Measurements from ENCODE around the gene PGRMC2. TPM values are rescaled to one million over a fixed set of nuclear protein-coding genes. Genes with fewer than 3 reads are reported as not detected.

The PGRMC2 gene
- total and polyA plus RNA-seq, 2 of the 4 experiments (the other 2 are of a cell fraction): 13.4 to 40.7 TPM

GRCh38 chr4:128241981-128242380 lies 45.6 kb downstream of the PGRMC2 start:
- intact Hi-C loops (cut with micrococcal nuclease): loop anchor here (1.0 to 2.0 kb wide), 2 partner anchors 113 to 116 kb away; no protein-coding TSS in a partner anchor
- TF ChIP-seq ELK1 (IDR thresholded peaks at IDR 0.05; ENCODE audit: borderline replicate concordance, low read depth, low read length) (no peak), FOS (IDR thresholded peaks at IDR 0.05; ENCODE audit: low read depth, low read length) (no peak), POLR2A (IDR thresholded peaks at IDR 0.05; ENCODE audit: low read depth, low read length) (no peak), SMC3 (IDR thresholded peaks at IDR 0.05; ENCODE audit: low read depth, low read length) (no peak), RAD21 (IDR thresholded peaks at IDR 0.05; ENCODE audit: low read length) (no peak), CHD1 (IDR thresholded peaks at IDR 0.05; ENCODE audit: low read depth, low read length) (no peak), BHLHE40 (IDR thresholded peaks at IDR 0.05; ENCODE audit: low read depth, low read length) (no peak)
- CTCF ChIA-PET: interaction anchor here (0.5 to 1.0 kb wide), 3 partner anchors 10 to 50 kb away, joined by 3 read pairs; no protein-coding TSS in a partner anchor

More at GRCh38 chr4:128241981-128242380, 45.6 kb downstream of the PGRMC2 start:
- no peaks in the 10 kb centered on the region for H3K36me3 ChIP-seq (ENCODE audit: control insufficient read depth, insufficient read depth, low read length)
- H4K91ac ChIP-seq (ENCODE audit: insufficient read depth, low read depth, low read length): peak overlapping the region; percentile 99
- WGBS, 2 experiments (ENCODE audit: extremely low coverage in 2 of 2, insufficient read length in 1 of 2): no CpG with 5 or more reads among the region's 3 CpGs
- peak overlapping the region; percentile 55 for H2AK9ac ChIP-seq (replicated peaks; ENCODE audit: low read depth, low read length, poor library complexity)
- H3K23ac ChIP-seq (ENCODE audit: low read depth, low read length): peak overlapping the region; percentile 93
- peaks cover 19% of the 10 kb centered on the region for H3K9me1 ChIP-seq (ENCODE audit: insufficient read depth, low read length)
- H2BK120ac ChIP-seq (ENCODE audit: low read depth, low read length): peak overlapping the region; percentile 99
- no peaks in the 10 kb centered on the region for H3K27me3 ChIP-seq (ENCODE audit: control insufficient read depth, insufficient read depth, low read length)
- no peaks in the 10 kb centered on the region for H3K79me1 ChIP-seq (ENCODE audit: low read depth in 1 of 2, low read length in 2 of 2)
- no peak overlapping the region for H3K4me3 ChIP-seq (ENCODE audit: insufficient read depth, low read depth, low read length)
- BruUV-seq (replicated peaks): no TSS peak
- peaks cover 5% of the 10 kb centered on the region for H3K9me3 ChIP-seq (ENCODE audit: control insufficient read depth, insufficient read depth, low read length)
- peak overlapping the region; percentile 98 for H3K18ac ChIP-seq (ENCODE audit: low read depth, low read length)
- peak overlapping the region; percentile 96; the same call in 2 of the 3 replicates for H2BK15ac ChIP-seq (ENCODE audit: low read depth, low read length)
- peak overlapping the region; percentile 99 for H3K4ac ChIP-seq (ENCODE audit: low read depth, low read length)
- H4K20me1 ChIP-seq (ENCODE audit: insufficient read depth, low read length): no peaks in the 10 kb centered on the region
- no peak overlapping the region for H2AFZ ChIP-seq (replicated peaks; ENCODE audit: low read length, poor library complexity)
- in situ Hi-C loops (cut with MboI; ENCODE audit: low sequenced_read_pairs) (no loop called here), dilution Hi-C loops (cut with HindIII; ENCODE audit: low sequenced_read_pairs, unreplicated experiment) (no loop called here)
- peaks cover 19% of the 10 kb centered on the region for H3K4me1 ChIP-seq (ENCODE audit: control insufficient read depth, insufficient read depth, low read length)
- H3K4me2 ChIP-seq (ENCODE audit: low read depth, low read length): peak overlapping the region; percentile 21
- H2BK20ac ChIP-seq (ENCODE audit: low read depth, low read length): peak overlapping the region; percentile 99
- peak overlapping the region; percentile 94 for H2BK5ac ChIP-seq (ENCODE audit: low read depth, low read length, poor library complexity, severe bottlenecking)
- H3K56ac ChIP-seq (ENCODE audit: extremely low read depth, insufficient read depth, low read length): peak overlapping the region; percentile 77
- peak overlapping the region; percentile 51 for H3K9ac ChIP-seq (ENCODE audit: low read depth, low read length)
- H3K14ac ChIP-seq (replicated peaks; ENCODE audit: low read depth, low read length): peak overlapping the region; percentile 94
- peak overlapping the region; percentile 98 for H2AK5ac ChIP-seq (ENCODE audit: low read depth, low read length)
- DNase-seq (no peak), ATAC-seq (ENCODE audit: low read depth) (no peak)
- peak overlapping the region; percentile 88 to 97 for H4K8ac ChIP-seq (ENCODE audit: low read depth in 2 of 2, low read length in 2 of 2)
- peak overlapping the region; percentile 95 for H3K27ac ChIP-seq (ENCODE audit: insufficient read depth, low read length)
- peak overlapping the region; percentile 98 for H4K5ac ChIP-seq (ENCODE audit: low read depth, low read length)
- POLR2A ChIA-PET (ENCODE audit: unreplicated experiment): interaction anchor here (1.0 kb wide), 1 partner anchor 17 kb away, joined by 3 read pairs; no protein-coding TSS in a partner anchor

Measured in IMR-90 (cell line).